GM21737 (cell line): ENCODE measurements around the gene PTPRT.

Source experiments
- ATAC-seq: cut with Tn5 transposase; IDR thresholded peaks from one replicate; pipeline ENCODE4 v1.9.1; 2021; ENCODE audit warnings: mild to moderate bottlenecking, moderate library complexity; ENCODE audit not compliant: unreplicated experiment

Gene PTPRT

GRCh38 chr20:43189554-43190331 lies at the start of gene PTPRT:
PTPRT (minus strand) TSS chr20:43189906; CDS start chr20:43189733, 173 bp downstream.
- no peak for ATAC-seq

- no peak for ATAC-seq
Measured at GRCh38 chr20:43238833-43239232, 49.1 kb upstream of the PTPRT start.

- no peak for ATAC-seq
Measured at GRCh38 chr20:43238266-43238665, 48.6 kb upstream of the PTPRT start.

- ATAC-seq, result no peak
Measured at GRCh38 chr20:43237651-43238168, 48.0 kb upstream of the PTPRT start.

GRCh38 chr20:43235998-43236397 lies 46.3 kb upstream of the PTPRT start:
- ATAC-seq, result no peak

- no peak for ATAC-seq
Measured at GRCh38 chr20:43231829-43232228, 42.1 kb upstream of the PTPRT start.

GRCh38 chr20:43229696-43230095 lies 40.0 kb upstream of the PTPRT start:
- no peak for ATAC-seq

- ATAC-seq, result no peak
Measured at GRCh38 chr20:43220612-43221011, 30.9 kb upstream of the PTPRT start.

GRCh38 chr20:43210901-43211300 lies 21.2 kb upstream of the PTPRT start:
- no peak for ATAC-seq

GRCh38 chr20:43209831-43210230 lies 20.1 kb upstream of the PTPRT start:
- no peak for ATAC-seq

GRCh38 chr20:43205699-43206098 lies 16.0 kb upstream of the PTPRT start:
- no peak for ATAC-seq

- no peak for ATAC-seq
Measured at GRCh38 chr20:43202100-43202499, 12.4 kb upstream of the PTPRT start.

- ATAC-seq, result no peak
Measured at GRCh38 chr20:43198607-43199006, 8.9 kb upstream of the PTPRT start.

- ATAC-seq, result no peak
Measured at GRCh38 chr20:43196243-43196642, 6.5 kb upstream of the PTPRT start.

- no peak for ATAC-seq
Measured at GRCh38 chr20:43194137-43194536, 4.4 kb upstream of the PTPRT start.

- ATAC-seq, result no peak
Measured at GRCh38 chr20:43193443-43193842, 3.7 kb upstream of the PTPRT start.

GRCh38 chr20:43191946-43192863 lies 2.5 kb upstream of the PTPRT start:
- no peak for ATAC-seq

- no peak for ATAC-seq
Measured at GRCh38 chr20:43191143-43191542, 1.4 kb upstream of the PTPRT start.

GRCh38 chr20:43190332-43190953 lies 737 bp upstream of the PTPRT start:
- ATAC-seq, result no peak

- no peak for ATAC-seq
Measured at GRCh38 chr20:43188861-43189553, 699 bp downstream of the PTPRT start.

- no peak for ATAC-seq
Measured at GRCh38 chr20:43188234-43188653, 1.5 kb downstream of the PTPRT start.
